GM21447 (cell line): ENCODE data around the gene KCNIP1.
"Not testable (repeated sequence)": the region's sequence is repeated elsewhere in the genome, so short reads cannot be mapped to it uniquely, and the experiment has no call there.

ENCODE experiments used
- ATAC-seq: cut with Tn5 transposase; IDR thresholded peaks from one replicate; pipeline ENCODE4 v1.9.1; 2021; ENCODE audit not compliant: unreplicated experiment

The KCNIP1 gene

DNA sequence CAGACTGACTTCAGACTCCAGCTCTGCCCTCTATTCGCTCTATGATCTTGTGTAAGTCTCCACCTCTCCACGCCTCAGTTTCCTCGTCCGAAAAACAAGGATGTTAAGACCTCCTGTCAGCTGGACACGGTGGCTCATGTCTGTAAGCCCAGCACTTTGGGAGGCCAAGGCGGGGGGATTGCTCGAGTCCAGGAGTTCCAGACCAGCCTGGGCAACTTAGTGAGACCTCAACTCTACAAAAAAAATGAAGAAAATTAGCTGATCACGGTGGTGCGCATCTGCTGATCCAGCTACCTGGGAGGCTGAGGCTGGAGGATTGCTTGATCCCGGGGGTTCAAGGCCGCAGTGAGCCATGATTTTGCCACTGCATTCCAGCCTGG is 243.1 kb downstream of the KCNIP1 start:
- ATAC-seq, result no peak

DNA sequence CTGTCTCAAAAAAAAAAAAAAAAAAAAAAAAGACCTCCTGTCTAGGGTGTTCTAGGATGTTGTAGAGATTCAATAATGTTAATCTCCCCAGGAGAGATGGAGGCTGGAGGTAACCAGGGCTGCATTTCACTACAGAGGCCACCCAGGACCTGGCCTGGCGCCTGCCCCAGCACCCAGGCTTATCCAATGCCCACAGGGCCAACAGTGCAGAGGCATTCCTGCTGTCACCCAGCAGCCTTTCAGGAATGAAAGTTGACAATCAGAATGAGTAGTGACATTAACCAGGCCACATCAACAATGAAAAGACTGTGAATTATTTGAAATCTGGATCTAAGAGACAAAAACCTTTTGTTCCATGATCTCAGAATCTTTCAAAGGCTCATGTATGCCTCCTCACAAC is 243.5 kb downstream of the KCNIP1 start:
- no peak for ATAC-seq

DNA sequence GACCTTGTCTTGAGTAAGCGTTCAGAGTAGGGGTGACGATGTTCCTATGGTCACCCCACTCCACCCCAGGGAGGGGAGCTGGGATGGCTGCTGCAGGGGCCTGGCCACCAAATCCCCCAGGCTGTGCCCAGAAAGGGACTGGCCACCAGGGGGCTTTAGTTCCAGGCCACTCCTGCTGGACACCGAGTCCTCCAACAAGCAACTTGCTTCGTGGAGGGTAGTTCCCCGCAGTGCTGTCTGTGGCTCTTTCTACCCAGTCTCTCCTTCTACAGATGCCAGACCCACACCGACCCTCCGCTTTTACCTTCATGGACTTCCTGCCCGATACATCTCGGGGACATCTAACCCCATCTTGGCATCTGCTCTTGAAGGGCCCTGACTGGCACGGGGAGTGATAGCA is 244.0 kb downstream of the KCNIP1 start:
- no peak for ATAC-seq

DNA sequence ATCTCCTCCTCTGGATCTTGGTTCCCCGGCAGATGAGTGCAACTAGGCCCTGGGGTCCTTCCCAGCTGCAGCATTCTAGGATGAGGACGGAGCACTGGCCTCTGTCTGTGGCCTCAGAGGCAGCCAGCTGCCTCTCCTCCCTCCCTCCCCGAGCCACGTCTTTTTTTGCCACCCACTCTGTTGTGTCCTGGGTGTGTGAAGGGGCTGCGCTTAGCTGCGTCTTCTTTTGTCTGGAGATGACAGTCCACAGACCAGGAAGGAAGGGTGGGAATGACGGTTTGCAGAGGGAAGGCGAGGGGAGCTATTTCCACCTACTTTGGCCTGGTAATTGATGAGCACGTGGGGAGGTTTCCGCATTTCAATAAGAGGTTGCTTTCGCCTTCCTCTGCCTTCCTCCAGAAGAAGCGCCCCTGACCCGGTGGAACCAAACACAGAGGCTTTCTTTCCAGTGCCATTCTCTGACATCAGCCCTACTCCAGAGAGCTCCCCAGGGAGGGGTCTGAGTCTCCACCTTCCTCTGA is 245.2 kb downstream of the KCNIP1 start:
- ATAC-seq, result no peak

DNA sequence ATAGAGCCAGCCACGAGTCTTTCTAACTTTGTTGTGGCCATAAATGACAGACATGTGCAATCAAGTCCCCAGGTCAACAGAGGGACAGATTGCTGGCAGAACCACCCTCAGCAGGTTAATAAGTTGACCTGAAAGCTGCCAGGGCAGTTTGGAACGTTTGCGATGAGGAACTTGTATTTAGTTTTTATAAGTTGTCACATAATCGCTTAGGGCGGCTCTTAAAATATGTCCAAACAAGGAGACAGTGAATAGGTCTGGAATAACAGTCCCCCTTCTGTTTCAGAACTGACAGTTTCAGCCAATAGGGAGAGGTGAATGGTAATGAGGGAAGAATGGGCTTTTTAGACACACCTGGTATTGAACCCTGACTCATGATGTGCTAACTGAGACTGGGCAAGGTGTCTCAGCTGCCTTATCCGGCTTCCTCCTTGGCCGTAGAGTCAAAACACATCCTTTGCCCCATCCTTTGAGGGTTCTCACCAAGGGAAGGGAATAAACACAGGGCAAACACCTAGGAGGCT is 246.2 kb downstream of the KCNIP1 start:
- no peak for ATAC-seq

DNA sequence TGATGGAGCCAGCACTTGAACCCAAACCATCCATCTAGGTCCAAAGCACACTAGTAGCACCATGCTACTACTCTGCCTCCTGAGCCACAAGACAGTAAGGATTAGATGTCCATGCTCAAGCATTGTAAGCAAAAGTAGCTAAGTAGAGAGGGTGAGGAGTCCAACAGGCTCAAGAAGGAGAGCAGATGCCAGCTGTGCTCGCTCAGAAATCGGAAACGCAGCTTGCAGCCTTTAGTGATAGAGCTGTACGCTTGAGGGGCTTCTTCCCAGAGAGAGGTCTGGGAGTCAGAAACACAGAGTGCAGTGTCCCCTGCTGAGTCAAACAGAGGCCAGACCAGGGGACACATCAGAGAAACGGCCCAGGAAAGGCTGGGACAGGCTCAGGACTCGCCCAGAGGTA is 247.0 kb downstream of the KCNIP1 start:
- no peak for ATAC-seq

DNA sequence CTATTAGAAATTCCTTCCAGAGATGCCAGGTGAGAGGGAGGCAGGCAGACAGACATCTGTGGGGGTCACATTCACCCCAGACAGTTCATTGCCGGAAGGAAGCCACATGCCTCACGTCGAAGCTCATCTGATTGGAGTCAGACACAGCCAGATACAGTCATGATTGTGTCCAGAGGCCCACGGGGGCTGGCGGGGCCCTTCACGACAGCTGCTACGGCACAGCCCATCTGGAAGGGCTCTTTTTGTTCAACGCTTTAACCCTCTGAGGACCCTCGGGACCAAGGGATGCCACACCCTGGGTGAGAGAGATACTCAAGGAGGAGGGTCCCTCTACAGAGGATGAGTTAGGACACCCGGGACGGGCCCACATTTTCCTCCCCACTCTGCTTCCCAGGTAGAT is 247.8 kb downstream of the KCNIP1 start:
- ATAC-seq, result no peak

DNA sequence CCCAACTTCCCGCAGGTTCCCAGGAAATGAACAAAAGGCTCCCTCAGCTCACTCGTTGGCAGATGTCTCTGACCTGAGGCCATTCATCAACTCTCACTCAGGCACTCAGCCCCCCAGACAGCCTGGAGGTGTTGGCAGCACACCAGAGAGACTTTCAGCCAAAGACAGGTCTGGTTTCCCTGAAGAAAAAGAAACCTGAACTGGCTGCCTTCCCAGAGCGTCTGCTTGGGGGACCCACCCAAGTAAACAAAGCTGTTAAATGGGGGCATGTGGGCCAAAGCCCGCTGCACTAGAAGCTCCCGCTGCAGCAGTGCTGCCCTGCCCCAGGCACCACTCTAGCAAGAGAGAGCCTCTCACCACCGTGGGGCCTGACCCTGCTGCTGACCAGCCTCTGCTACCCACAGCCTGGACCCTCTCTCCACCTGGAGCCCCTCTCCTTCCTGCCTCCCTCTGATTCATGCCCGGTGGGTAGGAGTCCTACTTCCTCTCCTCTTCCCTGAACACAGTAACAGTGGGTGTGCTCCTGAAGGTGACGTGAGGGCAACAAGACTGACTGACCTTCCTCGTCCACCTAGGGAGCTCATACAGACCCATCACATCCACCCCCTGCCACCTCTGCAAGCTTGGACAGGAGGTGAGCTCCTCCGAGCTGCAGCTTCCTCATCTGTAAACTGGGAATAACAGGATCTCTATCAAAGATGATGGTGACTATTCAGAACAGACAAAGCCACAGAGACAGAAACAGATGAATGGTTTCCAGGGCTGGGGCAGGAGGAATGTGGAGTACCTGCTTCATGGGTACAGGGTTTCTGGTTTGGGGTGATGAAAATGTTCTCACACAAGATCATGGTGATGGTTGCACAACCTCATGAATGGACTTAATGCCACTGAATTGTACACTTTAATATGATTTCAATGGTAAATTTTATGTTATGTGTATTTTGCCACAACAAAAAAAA is 248.7 kb downstream of the KCNIP1 start:
- no peak for ATAC-seq

DNA sequence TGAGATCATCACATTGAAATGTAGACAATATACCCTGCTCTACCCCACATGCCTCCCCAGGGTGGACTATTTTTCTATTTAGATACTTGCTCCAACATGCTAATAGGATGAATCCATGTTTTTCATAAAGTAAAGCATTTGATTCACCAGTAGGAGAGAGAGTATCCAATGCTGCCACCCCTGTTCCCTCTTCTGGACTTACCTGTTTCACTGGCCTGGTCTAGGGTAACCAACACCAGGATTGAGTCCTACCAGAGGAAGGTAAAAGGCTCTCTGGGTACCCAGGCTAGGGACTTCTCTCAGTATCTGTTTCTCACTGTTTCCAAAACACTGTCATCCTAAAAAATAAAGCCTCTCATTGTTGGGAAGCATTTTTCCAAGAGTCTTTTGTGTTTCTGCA is 249.5 kb downstream of the KCNIP1 start:
- ATAC-seq, result no peak

DNA sequence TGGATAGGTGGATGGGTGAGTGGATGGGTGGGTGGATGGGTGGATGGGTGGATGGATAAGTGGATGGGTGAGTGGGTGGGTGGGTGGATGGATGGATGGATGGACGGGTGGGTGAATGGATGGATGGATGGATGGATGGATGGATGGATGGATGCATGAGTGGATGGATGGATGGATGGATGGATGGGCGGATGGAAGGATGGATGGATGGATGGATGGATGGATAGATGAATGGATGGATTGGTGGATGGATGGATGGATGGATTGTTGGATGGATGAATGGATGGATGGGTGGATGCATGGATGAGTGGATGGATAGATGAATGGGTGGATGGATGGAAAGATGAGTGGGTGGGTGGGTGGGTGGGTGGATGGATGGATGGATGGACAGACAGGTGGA is 250.7 kb downstream of the KCNIP1 start:
- not testable (repeated sequence) for ATAC-seq

DNA sequence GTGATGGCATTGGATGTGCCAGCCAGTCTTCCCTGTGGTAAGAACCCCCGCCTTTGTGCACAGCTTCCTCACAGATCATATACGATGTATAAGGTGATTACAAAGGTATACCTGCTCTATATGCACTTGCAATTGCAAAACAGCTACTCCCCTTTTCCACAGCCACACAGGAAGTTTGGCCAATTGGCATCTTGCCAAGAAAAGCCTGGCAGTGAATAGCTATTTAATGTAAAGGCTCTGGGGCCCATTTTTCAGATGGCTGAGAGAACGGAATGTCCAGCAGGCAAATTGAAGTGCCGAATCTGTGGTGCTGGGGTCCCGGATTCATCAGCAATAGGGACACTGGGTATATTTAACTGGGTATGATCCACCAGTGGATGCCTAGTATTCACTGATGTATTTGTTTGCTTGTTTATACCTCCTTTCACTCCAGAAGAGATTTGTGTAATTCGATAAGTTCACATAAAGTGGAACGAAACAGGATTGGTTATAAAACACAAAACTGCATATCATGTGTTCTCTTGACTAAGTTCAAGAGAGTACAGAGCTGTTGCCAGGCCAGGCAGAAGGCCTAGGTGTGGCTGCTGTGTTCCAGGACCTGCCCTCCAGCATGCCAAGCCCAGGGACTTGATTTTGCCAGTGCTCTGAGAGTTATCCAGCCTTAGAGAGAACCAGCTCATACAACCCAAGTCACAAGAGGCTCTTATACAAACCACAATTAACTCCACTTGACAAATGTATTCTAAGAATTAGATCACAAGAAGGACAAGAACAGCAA is 252.0 kb downstream of the KCNIP1 start:
- no peak for ATAC-seq

DNA sequence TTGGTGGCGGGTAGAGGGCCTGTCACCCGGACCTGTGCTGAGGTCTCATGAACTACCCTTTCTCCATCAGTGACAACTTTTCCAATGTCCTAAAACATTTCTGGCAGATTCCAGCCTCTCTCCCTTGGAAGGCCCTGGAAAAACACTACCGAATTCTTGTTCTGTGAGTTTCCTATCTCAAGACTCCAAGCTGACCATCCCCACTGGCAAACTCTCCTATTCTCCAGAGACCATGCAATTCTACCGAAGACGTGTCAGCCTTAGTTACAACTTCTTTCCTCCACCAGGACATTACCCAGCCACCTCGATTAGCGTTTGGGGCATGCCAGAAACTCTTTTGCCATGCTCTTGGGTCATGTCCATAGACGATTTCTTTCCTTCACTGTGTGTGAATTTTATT is 252.9 kb downstream of the KCNIP1 start:
- no peak for ATAC-seq

DNA sequence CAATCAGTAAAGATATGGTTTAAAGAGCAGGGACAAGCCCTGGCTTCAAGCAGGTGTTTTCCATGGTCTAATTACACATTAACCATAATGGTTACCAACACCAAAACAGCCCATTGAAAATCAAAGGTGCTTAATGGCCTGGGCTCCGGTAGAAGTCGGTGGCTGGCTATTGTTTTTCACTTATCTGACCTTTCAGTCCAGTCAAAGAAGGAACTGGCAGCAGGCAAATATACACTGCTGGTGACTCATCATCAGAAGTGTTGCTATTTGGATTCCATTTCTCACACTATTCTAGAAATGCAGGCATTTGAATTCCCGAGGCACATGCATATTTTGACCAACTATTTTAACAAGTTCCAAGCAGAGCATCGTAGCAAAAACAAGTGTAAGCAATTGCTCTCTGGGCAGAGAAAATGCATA is 253.4 kb downstream of the KCNIP1 start:
- ATAC-seq, result peak; percentile 80

DNA sequence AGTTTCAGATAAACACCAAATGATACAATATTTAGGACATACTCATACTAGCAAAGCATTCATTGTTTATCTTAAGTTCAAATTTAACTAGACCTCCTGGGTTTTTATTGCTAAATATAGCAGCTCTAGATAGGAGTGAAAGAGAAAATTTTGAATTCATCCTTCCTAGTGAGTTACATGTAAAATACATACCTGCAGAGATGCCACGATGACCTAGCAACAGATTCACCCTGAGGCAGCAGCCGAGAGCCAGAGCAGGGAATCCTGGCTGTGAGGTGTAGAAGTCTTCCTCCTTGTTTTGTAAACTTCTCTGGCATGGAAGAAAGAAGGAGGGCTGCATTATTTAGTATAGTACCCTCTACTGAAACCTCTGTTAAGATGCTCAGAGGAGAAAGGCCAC is 253.8 kb downstream of the KCNIP1 start:
- no peak for ATAC-seq

DNA sequence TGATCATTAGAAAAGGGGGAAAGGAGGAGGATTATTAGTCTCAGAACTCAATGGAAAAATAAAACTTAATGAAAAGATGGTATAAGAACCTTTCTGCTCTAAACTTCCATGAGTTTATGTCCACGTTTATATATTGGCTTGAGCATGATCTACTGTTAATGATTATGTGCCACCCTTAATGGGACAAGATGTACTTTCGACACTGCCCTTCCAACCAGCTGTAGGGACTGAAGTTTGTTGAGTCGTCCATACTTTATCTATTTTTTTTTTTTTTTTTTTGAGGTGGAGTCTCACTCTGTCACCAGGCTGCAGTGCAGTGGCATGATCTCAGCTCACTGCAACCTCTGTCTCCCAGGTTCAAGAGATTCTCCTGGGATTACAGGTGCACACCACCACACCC is 254.7 kb downstream of the KCNIP1 start:
- no peak for ATAC-seq

DNA sequence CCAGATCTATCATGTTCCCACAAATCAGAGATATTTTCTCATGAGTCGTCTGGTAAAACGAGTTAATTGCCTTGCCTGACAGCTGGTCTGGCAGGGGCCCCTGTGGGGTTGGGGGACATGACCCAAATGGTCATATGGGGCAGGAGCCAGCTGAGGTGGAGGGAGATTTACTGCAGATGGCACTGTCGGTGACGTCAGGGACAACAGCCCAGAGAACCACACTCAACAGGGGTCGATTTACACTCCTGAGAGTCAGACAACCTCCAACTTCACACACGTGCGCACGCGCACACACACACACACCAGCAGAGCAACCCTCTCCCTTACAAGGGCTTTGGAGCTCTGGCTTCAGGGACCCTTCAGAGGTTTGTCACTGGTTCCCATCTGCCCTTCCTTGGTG is 256.3 kb downstream of the KCNIP1 start:
- no peak for ATAC-seq

DNA sequence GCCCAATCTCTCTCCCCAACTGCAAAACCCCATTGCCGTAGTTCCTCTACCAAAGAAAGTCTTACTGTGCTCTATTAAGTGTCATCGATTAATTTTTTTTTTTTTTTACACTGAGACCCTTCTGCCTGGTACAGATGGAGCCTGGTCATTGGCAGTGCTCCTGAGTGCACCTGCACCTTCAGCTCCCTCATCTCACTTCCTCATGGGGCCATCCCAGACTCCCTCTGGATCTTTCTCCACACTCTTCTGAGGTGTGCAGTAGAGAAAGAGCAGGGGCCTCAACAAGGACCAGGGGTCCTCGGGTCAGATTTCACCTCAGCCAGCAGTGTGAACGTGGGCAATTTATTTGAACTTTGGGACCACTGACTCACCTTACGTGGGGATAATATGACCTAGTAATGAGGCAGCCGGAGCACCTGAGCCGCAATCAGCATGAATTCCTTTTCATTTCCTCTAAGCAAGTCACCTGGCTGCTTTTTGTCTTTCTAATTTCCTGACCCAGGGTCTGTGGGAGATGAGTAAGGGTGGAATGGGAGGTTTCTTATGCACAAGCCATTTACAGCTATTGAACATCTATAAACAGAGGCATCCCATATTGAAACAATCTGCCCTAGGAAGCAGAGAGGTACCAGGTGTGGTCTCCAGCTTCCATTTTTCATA is 257.4 kb downstream of the KCNIP1 start:
- no peak for ATAC-seq

DNA sequence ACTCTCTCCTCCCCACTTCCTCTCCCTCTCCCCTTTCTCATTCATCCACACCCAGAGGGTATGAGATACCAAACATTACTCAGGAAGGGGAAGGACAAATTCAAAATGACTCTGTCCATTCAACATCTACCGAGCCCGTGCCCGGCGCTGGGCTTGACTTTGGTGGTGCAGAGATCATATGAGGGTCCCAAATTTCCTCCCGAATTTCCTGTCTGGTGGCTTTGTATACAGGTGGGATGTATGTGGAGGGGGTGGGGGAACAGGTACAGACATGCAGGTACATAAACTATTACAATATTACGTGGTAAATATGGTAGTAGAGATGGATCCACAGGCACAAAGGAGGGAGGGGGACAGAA is 257.9 kb downstream of the KCNIP1 start:
- no peak for ATAC-seq

DNA sequence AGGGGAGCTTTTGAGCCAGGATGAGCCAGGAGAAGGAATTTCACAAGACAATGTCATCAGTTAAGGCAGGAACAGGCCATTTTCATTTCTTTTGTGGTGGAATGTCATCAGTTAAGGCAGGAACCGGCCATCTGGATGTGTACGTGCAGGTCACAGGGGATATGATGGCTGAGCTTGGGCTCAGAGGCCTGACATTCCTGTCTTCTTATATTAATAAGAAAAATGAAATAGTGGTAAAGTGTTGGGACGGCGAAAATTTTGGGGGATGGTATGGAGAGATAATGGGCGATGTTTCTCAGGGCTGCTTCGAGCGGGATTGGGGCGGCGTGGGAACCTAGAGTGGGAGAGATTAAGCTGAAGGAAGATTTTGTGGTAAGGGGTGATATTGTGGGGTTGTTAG is 258.5 kb downstream of the KCNIP1 start:
- ATAC-seq, result not testable (repeated sequence)

DNA sequence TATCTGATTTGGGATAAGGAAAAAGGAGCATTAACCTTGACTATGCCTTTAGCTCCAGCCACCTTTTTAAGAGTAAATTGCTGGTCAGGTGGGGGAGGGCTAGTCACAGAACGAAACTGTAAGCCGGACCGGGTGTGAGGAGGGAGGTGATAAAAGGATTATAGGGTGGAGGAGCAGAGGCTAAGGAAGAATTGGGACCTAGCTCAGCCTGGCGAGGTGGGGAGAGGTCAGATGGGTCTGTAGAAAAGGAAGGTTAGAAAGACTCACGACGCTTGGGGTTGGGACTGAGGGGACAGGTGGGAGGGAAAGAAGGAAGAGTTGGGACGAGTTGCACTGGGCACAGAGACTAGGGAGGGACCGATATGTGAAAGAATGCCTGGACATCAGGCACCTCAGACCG is 262.0 kb downstream of the KCNIP1 start:
- not testable (repeated sequence) for ATAC-seq

DNA sequence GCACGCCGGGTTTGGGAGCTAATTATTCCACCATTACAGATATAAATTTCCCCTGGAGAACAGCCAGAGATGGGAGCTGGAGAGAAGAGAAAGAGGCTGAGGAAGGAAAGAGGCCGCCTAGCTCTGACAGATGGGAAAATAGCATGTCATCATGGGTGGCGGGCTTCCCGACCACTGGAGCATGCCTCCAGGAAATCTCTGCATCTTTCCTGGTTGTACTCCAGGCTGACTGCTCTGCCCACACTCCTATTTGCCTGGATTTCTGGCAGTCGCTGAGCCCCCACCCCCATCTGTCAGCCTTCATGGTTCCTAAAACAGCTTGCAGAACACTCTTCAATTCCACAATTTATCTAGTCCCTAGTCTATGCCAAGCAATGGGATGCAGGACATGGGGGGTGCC is 265.4 kb downstream of the KCNIP1 start:
- no peak for ATAC-seq
